Measurements from ENCODE around the gene PBRM1. TPM values are rescaled to one million over a fixed set of nuclear protein-coding genes. Genes with fewer than 3 reads are reported as not detected.

Gene PBRM1
- total RNA-seq, 1 experiment from 2014 or later: 24.5 TPM

DNA sequence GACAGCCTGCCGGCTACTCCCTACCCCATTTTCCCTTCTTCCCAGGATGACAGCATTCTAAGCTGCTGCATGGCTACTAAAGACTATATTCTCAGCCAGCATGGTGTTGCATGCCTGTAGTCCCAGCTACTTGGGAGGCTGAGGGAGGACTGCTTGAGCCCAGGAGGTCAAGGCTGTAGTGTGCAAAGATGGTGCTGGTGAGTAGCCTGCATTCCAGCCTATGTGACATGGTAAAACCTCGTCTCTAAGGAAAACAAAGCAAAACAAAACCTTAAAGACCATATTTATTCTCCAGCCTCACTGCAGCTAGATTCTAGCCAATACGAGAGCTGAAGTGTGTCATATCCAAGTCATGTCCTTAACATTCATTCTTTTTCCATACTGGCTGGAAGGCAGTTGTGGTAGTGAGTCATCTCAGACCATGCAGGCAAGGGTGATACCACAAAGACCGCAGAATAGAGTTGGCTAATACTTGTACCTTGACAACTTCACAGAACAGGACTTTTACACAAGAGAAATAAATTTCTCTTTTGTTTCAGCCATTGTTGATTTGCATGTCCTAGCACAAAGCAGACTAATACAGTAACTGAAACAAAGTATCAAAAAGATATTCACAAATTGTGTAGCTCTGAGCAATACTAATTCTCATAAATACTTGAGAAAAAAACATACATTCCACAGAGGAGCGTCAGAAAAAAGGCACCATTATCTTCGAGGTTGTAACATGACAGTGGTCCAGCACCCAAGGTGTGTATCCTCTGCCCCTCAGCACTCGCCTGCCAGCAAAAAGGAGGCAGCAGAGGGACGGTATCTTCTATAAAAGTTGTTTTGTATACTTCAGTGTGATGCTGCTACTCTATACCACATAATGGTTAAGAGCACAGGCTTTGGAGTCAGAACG lies 14.8 kb downstream of the PBRM1 start:
- peak; percentile 99 for DNase-seq (ENCODE audit: low read depth)

DNA sequence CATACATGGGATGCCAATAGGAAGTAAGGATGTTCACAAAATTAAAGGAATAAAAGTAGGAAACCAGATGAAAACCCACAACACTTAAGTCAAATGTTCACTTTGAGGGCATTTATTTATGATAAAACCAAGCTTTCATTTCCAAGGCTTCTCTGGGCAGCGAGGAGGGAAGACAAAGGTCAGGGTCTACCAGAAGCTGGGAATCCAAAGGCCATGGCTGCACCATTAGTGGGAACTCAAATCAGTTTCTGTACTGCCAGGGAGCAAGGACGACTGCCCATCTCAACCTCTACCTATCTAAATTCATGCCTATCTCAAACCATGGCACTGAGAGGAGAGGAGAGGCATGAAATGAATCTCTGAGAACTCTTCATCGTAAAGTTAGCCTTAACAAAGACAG lies 22.6 kb downstream of the PBRM1 start:
- DNase-seq (ENCODE audit: low read depth): no peak

DNA sequence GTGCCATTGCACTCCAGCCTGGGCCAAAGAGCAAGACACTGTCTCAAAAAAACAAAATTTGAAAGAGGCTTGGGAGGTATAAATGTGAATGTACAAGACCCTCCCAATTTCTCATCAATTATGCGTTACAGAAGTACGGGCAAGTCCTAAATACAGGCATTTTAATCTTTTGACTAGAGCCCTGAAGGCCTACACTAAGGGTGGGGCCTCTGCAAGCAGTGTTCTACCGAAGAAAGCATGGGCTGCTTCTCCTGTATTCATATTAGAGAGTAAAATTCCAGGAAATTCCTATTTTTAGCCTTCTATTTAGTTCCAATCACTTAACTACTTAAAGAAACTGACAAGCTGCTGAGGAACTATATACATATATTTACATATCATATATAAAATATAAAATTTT lies 25.7 kb downstream of the PBRM1 start:
- DNase-seq (ENCODE audit: low read depth): no peak

DNA sequence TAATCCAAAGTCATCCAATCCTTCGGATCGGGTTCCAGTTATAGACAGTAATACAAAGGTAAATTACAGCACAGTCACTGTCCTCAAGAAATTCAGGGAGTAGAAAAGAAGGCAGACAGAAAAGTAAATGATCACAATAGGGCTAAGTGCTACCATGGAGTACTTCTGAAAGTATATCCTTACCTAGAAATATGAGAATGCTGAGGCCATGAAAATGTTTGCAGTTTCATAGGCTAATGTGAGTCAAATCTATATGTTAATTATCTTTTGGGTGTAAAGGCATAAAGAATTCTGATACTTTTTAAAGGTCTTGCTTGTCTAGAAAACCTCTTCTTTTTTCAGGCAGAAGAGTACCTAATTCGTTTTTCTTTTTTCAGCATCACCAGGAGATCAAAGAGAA lies 29.8 kb downstream of the PBRM1 start:
- no peak for DNase-seq (ENCODE audit: low read depth)

DNA sequence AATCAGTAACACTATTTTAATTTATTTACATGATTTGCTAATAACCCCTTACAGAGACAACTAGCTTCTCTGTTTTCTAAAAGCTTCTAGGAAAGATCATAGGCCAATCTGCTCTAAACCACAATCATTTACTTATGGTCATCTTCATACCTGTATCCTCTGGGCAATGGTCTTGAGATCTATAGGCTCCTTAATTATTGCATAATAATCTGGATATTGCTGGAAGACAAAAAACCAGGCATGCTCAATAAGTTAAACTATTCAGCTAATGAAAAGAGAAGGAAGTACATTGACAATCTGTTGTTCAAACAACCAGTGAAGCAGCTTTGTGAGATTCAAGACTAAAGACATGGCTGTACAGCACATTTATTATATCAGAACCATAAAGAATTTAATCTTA lies 34.1 kb downstream of the PBRM1 start:
- DNase-seq (ENCODE audit: low read depth): no peak

DNA sequence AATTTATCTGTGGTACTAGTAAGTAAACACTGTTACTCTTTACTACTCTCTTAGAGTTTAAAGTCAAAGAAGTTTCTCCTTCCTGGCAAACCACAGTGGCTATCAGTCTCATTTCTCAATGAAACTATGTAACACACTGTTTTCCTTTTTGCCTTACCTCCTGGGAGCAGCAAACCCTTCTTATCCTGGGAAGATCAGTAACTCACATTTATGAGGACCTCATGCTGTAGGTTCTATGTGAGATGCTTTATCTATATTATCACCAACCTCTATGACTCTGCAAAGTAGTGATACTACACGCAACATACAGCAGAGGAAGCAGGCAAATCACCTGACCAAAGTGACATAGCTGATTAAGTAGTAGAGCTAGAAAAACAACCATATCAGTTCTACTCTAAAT lies 35.3 kb downstream of the PBRM1 start:
- no peak for DNase-seq (ENCODE audit: low read depth)

DNA sequence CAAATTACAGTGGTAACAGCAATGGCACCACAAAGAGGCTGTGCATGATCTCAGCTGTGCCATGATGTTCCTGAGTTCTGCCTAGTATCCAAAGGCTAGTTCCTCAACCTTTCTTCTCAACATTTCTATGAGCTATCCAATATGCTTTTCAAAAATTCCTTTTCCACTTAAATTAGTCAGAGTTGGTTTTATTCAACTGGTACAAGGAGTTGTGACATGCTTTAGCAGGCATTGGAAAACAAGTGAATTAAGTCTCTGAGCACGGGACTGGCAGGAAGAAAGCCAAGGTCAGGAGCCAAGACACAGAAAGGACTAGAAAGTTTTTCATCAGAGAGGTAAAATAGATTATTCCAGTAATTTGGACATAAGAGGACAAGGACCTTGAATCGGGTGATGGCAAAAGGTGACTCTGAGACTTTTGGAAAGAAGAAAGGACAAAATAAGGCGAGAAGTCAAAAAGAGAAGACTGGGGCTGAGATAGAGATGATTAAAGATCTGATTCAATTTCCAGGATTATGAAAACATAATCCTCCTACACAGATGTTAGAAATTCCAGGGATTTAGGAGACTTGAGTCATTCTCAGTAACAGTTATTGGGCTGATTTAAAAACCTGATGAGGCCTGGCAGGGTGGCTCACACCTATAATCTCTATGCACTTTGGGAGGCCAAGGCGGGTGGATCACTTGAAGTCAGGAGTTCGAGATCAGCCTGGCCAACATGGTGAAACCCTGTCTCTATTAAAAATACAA lies 36.1 kb downstream of the PBRM1 start:
- DNase-seq (ENCODE audit: low read depth): no peak

DNA sequence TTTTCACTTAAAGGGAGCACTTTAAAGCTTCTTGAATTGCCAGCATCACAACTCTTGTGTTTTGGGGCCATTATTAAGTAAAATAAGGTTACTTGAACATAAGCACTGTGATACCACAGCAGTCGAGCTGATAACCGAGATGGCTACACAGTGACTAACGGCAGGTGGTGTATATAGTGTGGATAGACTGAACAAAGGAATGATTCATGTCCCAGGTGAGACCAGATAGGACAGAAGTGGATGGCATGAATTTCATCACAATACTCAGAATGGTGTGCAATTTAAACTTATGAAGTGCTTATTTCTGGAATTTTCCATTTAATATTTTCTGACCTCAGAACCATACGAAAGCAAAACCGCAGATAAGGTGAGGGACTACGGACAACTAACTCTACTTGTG lies 40.2 kb downstream of the PBRM1 start:
- no peak for DNase-seq (ENCODE audit: low read depth)

DNA sequence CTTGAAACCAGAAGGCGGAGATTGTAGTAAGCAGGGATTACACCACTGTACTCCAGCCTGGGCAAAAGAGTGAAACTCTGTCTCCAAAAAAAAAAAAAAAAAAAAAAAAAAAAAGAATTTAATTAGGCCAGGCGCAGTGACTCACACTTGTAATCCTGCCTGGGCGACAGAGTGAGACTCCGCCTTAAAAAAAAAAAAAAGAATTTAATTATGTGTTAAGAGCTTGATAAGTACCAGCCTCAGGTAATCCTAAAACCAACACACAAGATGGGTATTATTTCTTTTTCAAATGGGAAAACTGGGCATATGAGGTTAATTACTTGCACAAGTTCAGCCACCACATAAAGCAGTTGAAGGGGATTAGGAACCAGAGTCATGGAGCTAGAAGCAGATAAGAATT lies 49.0 kb downstream of the PBRM1 start:
- DNase-seq (ENCODE audit: low read depth): peak; percentile 65

DNA sequence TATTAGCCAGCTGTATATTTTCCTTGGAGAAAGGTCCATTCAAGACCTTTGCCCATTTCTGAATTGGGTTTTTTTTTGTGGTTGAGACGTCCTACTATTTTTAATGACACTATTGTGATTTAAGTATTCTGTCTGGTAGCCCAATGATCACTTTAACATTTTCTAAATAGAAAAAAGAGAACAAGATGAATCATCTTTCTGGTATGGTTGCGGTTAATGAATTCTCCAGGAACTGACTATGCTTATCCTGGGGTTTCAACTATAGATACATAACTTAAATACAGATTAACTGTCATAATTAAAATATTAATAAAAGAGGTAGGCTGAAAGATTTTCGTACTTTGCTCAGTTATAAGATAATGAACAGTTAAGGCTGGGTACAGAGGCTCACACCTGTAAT lies 51.9 kb downstream of the PBRM1 start:
- peak; percentile 34 for DNase-seq (ENCODE audit: low read depth)

DNA sequence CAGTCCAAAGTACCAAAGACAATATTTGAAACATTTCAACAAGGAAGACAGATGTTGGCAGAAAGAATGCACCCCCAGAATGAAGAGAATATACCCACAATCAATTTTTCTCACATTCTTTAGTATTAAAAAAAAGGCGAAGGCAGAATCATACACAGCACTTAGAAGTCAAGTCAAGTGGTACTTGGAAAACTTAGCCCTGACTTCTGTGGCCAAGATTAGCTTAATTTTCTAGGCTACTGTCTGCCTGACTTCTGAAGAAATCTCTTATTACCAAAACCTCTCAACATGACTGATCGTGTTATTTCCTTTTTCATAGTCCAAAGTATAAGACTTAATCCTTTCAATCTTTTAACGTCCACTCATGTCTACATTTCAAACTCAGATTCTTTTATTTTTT lies 60.7 kb downstream of the PBRM1 start:
- DNase-seq (ENCODE audit: low read depth): no peak

DNA sequence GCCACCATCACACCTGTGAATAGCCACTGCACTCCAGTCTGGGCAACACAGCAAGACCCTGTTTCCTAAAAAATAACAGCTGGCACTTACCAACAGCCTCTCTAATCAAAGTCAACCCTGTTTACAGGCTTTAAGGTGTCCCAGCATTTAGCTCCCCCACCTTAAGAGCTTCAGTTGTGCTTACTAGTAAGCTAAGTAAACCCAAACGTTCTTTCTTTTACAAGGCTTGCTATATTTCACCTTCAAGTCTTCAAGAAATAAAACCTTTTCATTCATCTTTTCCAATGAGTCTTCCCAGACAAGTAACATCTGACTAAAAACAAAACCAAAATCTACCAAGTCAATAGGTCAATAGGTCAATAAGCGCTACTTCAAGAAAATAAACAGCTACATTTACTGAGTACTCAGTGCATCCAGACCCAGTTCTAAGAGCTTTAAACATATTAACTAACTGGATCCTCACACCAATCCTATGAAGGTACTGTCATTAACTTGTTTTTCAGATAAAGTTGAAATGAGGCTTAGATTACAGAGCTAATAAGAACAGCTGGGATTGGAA lies 62.4 kb downstream of the PBRM1 start:
- no peak for DNase-seq (ENCODE audit: low read depth)

DNA sequence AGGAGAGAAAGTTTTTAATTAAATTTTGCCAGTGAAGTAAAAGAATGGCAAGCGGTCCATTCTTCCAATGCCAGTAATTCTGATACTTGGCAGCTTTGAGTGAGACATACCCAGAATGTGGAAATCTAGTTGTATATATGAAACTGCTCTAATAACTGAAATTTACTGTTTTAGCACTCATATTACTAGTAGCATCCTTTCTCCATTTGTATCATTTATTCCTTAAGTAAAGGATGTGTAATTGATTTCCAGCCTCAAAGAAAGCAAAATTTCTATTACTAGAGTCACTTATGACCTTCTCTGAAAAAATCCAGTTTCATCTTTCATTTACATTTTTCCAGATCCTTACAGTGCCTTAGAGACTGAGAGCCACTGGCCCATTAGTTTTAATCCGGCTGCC lies 65.1 kb downstream of the PBRM1 start:
- DNase-seq (ENCODE audit: low read depth): no peak

DNA sequence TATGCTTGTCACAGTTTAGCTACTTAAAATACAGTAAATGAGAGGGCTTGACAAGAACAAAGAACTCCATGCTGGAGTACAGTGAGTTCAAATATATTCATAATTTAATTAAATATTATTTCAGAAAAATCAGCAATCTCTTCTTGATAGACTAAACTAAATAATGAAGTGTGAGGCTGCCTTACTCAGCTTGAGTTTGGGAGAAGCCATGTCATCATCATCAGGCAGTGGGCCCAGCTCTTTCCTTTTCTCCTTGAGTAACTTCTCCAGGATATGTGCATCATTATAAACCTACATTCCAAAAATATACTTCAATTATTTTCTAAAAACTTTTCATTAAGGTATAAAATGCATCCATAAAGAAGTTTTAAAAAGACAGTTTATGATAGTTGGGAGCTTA lies 70.5 kb downstream of the PBRM1 start:
- DNase-seq (ENCODE audit: low read depth): no peak

DNA sequence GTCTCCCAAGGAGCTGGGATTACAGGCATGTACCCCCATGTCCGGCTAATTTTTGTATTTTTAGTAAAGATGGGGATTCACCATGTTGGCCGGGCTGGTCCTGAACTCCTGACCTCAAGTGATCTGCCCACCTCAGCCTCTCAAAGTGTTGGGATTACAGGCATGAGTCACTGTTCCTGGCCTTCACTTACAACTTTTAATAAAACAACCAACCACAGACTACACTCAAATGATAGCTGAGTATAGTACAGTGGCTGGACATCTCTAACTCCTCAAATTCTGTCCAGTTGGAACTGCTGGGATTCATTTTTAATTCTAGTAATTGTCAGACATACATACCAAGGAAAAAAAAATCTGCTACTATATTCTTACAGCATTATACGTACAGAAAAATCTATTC lies 71.0 kb downstream of the PBRM1 start:
- peak; percentile 31 for DNase-seq (ENCODE audit: low read depth)

DNA sequence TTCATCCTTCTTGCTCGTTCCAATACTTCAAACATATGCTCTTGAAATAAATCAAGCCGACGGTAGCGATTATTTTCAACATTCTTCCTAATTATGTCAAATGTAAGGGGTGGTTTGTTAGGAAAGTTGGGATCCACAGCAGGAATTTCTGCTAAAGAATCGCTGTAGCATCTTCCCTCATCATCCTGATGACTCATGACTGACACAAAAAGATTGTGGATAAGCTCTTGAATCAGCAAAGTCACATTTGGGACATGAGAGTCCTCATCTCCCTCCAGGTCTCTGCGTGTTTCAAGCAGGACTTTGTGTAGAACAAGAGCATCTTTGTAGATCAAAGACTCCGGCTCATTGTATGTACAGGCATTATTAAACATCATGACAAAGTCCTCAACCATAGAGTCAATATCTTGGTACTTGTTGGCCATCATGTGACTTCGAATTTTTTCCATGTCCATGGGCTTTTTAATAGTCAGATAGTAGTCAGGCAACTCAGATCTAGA lies 76.3 kb downstream of the PBRM1 start:
- peak; percentile 9 for DNase-seq (ENCODE audit: low read depth)

DNA sequence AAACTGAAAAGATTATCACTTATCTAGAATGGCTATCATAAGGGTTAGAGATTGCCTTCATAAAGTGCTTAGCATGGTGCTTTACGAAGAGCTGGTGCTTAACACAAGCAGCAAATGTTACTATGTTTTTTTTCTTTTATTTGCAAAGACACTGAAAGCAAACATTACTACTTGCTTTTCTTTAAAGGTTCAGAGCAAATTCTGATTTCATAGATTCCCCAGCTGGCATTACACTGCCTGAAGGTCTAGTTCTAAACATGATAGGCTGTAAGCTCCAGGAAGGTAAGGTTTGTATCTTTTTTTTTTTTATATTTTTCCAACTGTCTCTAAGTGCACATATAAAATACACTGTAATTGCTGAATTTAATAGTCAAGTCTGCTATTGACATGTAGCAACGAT lies 77.4 kb downstream of the PBRM1 start:
- no peak for DNase-seq (ENCODE audit: low read depth)

DNA sequence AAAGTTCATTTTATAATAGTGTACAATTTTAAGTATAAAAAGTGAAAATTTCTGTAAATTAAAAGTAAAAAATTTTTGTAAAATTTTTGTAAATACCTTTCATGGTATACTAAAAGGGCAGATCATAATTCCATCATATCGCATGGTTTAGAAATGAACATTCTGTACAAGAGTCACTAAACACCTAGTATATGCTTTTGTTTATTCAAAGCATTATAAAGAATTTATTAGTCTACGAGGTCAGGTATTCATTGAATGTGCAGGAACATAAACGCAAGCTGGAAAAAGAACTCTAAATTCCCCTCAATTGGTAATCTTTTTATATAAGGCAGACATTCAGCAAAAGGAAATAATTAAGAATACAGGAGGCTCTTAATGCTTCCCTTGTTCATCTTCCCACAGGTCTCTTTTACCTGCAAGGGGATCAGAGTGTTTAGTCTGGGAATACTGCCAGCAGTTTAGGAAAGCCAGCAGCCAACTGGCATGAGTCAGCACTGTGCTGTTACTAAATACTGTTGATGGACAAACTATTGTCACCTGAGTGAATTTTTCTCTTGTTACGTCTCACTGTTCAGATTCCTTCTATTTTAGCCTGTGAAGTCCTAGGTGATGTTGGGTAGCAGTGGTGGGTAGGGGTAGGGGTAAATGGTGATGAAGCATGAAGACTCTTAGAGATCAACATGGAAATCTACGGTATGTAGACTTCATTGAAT lies 79.2 kb downstream of the PBRM1 start:
- DNase-seq (ENCODE audit: low read depth): peak; percentile 77

DNA sequence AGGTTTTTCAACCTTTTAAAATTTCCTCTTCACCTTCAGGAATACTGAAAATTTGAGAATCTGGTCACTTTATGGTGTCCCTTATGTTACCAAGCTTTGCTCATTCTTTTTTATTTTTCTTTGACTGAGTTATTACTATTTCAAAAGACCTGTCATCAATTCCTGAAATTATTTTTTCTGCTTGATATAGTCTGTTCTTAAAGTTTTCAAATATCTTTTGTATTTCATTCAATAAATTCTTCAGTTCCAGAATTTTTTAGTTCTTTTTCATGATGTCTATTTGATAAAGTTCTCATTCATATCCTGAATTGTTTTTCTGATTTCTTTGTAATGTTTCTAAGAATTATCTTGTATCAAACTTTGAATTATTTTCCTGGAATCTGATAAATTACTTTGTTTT lies 85.5 kb downstream of the PBRM1 start:
- DNase-seq (ENCODE audit: low read depth): no peak

DNA sequence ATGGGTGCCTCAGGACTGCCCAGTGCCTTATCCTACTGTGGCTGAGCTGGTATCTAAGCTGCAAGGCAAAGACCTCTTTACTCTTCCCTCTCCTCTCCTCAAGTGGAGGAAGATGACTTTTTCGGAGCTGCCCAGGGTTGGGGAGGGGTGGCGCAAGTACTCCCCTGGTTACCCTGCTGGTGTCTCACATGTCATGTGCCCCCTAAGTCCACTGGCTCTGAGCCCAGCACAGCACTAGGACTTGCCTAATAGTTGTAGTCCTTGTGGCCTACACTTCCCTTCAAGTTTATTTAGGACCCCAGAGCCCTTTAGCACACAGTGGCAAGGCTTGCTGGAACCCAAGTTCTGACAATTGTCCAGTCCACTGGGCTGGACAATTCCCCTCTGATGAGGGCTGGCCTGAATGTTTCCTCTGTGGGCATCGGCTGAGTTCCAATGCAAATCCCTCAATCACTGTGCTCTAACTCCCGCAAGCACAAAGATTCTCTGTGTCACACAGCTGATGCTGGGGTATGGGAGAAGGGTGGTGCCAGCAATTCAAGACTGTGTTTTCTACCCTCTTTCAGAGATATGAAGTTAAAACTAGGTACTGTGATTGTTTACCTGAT lies 89.0 kb downstream of the PBRM1 start:
- DNase-seq (ENCODE audit: low read depth): no peak

DNA sequence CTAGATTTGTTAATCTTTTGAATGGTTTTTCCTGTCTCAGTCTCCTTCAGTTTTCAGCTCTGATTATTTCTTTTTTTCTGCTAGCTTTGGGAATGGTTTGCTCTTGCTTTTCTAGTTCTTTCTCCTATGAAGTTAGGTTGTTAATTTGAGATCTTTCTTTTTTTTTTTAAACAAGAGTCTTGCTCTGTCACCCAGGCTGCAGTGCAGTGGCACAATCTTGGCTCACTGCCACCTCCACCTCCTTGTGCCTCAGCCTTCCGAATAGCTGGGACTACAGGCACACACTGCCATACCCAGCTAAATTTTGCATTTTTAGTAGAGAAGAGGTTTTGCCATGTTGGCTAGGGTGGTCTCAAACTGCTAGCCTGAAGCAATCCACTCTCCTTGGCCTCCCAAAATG lies 92.6 kb downstream of the PBRM1 start:
- no peak for DNase-seq (ENCODE audit: low read depth)
